ENCODE measurements around the gene C9orf152.
A peak's percentile ranks its signal among the peaks of the same experiment; 100 is the strongest.

GRCh38 chr9:110183208-110184145 lies 24.5 kb downstream of the C9orf152 start:
- no peak for TF ChIP-seq POLR2A (IDR thresholded peaks at IDR 0.05)
- TF ChIP-seq CTCF (IDR thresholded peaks at IDR 0.05 in 8 of 11, conservative IDR thresholded peaks at IDR 0.05 in 3 of 11), result peak; percentile 34 to 86 (median 69)

Data from spleen (tissue), 7 donors.